Measurements from ENCODE around the gene PPP1R37.

PPP1R37 gene

DNA sequence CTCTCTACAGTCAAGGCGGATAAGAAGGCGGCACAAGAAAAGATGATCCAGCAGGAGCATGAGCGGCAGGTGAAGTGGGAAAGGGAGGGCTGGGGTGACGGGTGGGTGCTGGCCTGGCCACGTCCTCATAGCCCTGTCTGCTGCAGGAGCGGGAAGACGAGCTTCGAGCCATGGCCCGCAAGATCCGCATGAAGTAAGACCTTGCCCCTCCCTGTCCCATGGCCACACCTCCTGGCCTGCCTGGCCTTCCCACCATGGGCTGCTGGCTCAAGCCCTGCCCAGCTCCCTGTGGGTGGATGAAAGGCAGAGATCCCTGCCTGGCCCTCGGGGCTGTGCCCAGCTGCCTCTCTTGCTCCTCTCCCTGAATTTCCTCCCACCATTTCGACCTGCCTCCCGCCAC lies 23.9 kb upstream of the PPP1R37 start:
- ChIA-PET CTCF (interaction anchor here (1.9 kb wide), 1 partner anchor 10 kb away, joined by 19 read pairs; no protein-coding TSS in a partner anchor), POLR2A (no interaction called here)
- H3K4me3 ChIP-seq (ENCODE audit: low read depth, low read length) = no peak overlapping the region
- DNase-seq (ENCODE audit: low read depth, low spot score) = no peak
- TF ChIP-seq, protein P1, sequence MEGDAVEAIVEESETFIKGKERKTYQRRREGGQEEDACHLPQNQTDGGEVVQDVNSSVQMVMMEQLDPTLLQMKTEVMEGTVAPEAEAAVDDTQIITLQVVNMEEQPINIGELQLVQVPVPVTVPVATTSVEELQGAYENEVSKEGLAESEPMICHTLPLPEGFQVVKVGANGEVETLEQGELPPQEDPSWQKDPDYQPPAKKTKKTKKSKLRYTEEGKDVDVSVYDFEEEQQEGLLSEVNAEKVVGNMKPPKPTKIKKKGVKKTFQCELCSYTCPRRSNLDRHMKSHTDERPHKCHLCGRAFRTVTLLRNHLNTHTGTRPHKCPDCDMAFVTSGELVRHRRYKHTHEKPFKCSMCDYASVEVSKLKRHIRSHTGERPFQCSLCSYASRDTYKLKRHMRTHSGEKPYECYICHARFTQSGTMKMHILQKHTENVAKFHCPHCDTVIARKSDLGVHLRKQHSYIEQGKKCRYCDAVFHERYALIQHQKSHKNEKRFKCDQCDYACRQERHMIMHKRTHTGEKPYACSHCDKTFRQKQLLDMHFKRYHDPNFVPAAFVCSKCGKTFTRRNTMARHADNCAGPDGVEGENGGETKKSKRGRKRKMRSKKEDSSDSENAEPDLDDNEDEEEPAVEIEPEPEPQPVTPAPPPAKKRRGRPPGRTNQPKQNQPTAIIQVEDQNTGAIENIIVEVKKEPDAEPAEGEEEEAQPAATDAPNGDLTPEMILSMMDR (IDR thresholded peaks at IDR 0.05; ENCODE audit: insufficient read depth, low read length, missing control alignments) = no peak

DNA sequence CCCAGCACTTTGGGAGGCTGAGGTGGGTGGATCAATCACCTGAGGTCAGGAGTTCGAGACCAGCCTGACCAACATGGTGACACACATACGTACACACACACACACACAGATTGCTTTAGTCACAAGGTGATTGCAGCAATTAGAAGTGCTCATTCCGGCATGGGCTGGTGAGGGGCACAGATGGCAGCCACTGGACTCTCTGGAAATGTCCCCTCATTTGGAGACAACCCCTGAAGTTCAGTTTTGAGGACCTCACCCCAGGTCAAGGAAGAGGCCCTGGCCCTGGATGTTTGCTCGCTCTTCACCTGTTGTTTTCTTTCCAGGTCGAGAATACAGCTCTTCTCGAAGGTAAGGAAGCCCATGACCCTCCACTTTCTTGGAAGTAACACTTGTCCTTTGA lies 22.8 kb upstream of the PPP1R37 start:
- TF ChIP-seq, protein P1 (IDR thresholded peaks at IDR 0.05; ENCODE audit: insufficient read depth, low read length, missing control alignments) = no peak
- H3K4me3 ChIP-seq (ENCODE audit: low read depth, low read length) = no peak overlapping the region
- no peak for DNase-seq (ENCODE audit: low read depth, low spot score)
- ChIA-PET POLR2A (no interaction called here), CTCF (interaction anchor here (1.0 kb wide), 1 partner anchor 10 kb away, joined by 3 read pairs; no protein-coding TSS in a partner anchor)

DNA sequence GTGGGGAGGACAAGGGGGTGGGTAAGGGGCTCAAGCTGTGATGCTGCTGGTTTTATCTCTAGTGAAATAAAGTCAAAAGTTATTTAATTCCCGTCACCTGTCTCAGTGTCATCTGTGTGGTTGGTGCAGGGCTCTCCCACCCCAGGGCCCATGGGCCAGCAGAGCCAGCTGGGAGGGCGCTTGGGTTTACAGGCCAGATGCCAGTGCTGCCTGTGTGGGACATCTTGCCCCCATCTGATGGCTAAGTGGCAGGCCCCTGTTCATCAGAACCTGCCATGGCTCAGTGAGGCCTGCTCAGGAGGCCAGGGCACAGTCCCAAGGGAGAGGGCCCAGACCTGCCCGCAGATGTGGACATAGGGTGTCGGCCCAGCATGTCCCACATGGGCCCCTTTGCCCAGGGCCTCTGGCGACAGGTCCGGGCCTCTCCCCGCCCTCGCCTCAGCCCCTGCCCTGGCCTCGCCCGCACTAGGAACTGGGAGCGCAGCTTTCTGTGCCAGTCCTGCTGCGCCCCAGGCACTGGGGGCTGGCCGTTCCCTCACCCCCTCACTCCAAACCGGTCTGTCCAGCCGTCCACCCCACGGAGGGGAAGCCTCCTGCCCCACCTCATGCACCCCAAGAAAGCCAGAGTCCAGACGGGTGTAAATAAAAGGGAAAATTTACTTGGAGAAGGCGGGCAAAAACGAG lies 22.0 kb upstream of the PPP1R37 start:
- H3K4me3 ChIP-seq (ENCODE audit: low read depth, low read length) = no peak overlapping the region
- TF ChIP-seq, protein P1 (IDR thresholded peaks at IDR 0.05; ENCODE audit: insufficient read depth, low read length, missing control alignments) = no peak
- ChIA-PET CTCF (interaction anchor here (1.0 to 2.3 kb wide), 2 partner anchors 11 kb away, joined by 3 to 12 read pairs; no protein-coding TSS in a partner anchor), POLR2A (no interaction called here)
- no peak for DNase-seq (ENCODE audit: low read depth, low spot score)

DNA sequence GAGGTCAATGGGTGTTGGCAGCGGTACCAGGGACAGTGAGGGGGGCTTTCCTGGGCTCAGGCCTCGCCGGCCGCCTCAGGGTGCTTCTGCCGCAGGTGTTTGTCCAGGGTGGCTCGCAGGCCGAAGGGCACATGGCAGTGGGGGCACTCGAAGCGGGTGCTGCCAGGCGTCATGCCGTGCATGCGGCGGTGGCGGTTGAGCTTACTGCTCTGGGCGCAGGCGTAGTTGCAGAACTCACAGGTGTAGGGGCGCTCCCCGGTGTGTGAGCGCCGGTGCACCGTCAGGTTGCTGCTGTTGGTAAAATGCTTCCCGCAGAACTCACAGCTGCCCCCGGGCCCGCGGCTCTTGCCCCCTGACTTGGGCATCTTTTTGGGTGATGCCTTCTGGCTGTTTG lies 21.4 kb upstream of the PPP1R37 start:
- TF ChIP-seq, protein P1 (IDR thresholded peaks at IDR 0.05; ENCODE audit: insufficient read depth, low read length, missing control alignments) = no peak
- ChIA-PET CTCF (interaction anchor here (1.4 to 2.3 kb wide), 2 partner anchors 12 to 29 kb away, joined by 3 to 12 read pairs; no protein-coding TSS in a partner anchor), POLR2A (no interaction called here)
- no peak overlapping the region for H3K4me3 ChIP-seq (ENCODE audit: low read depth, low read length)
- no peak for DNase-seq (ENCODE audit: low read depth, low spot score)

DNA sequence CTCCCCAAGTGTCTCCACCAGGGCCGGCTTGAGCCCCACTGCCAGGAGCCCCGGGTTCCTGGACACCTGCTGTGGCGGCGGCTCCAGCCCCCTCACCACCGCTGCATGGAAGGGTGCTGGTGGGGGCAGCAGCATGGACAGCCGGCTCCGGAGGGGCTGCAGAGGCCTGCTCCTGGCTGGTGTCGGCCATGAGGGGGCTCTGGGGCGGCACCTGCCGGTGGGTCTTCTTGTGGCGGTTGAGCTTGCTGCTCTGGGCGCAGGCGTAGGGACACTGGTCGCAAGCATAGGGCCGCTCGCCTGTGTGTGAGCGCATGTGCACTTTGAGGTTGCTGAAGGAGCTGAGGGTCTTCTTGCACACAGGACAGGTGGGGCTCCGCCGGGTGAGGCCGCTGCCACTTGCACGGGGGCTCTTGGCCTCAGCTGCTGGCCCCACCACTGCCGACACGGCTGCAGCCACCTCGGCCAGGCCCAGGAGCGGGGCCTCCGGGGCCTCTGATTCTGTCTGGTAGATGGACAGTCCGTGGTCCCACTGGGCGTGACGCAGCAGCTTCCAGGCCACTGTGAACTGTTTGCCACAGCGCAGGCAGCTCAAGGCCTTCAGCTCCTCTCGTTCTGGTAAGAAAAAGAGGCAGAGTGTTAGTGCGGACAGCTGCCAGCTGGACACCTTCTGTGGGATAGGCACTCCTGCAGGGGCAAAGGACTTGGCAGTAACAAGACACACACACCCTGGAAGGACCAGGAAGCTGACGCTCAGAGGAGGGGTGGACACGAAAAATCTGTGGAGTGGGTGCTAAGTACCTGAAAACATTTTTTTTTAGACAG lies 20.8 kb upstream of the PPP1R37 start:
- POLR2A ChIA-PET = interaction anchor here (0.5 to 1.1 kb wide), 2 partner anchors 21 to 162 kb away, joined by 4 to 5 read pairs; partner anchors contain the start of gene PPP1R37
- DNase-seq (ENCODE audit: low read depth, low spot score) = no peak
- TF ChIP-seq, protein P1 (IDR thresholded peaks at IDR 0.05; ENCODE audit: insufficient read depth, low read length, missing control alignments) = no peak
- no peak overlapping the region for H3K4me3 ChIP-seq (ENCODE audit: low read depth, low read length)
- CTCF ChIA-PET = interaction anchor here (1.1 to 2.3 kb wide), 3 partner anchors 12 to 29 kb away, joined by 3 to 12 read pairs (median 4); no protein-coding TSS in a partner anchor
